ENCODE data around the gene CENPA.
"Not testable (repeated sequence)": the region's sequence is repeated elsewhere in the genome, so short reads cannot be mapped to it uniquely, and the experiment has no call there.

Gene CENPA

DNA sequence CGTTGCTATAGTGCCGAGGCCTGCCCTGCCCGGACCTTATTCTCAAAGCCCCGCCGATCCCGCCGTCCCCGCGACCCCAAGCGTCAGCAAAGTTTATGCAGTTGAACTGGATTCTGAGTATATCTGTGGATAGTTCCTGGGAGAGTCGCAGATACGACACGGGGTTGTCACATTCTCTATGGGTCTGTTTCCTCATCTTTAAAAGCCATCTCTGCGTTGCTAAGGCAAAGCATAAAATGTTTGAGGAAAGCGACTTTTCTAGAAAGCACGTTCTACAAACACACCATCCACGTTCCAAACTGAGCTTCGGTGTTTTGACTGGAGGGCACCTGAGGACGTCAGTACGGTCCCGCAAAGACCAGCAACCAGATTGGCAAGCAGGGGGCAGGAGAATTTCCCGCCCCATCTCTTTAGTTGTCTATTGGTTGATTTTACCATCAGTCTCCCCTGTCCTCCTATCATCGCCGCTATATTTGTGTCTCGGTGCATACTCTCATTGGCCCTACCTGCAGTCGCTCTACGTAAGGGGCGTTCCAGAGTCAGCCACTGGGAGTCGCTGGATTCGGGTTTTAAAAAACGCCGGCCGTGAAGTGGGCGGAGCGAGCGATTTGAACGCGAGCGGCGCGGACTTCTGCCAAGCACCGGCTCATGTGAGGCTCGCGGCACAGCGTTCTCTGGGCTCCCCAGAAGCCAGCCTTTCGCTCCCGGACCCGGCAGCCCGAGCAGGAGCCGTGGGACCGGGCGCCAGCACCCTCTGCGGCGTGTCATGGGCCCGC lies at the start of gene CENPA:
Gene CENPA, plus strand, starts transcription at position 626 of the 776 bp plus-strand sequence. Its CDS starts 141 bp downstream, at position 767.
- DNase-seq (ENCODE audit: low read depth): peak; percentile 99

DNA sequence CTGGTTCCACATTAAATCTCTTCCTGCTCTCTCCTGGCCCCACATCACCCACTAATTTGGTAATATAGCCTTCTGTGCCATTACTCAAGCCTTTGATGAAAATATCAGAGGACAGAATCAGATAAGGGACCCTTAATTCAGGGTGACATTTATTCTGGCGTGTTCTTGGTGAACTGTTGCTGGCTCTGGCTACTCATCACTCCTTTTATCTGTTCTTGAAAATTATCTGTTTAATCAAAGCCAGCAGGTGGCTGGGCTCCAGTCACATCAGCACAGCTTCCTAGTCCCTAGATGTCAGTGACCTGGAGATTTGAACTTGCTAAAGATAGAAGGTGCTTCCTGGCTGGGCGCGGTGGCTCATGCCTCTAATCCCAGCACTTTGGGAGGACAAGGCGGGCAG lies 48.6 kb upstream of the CENPA start:
- DNase-seq (ENCODE audit: low read depth): no peak

DNA sequence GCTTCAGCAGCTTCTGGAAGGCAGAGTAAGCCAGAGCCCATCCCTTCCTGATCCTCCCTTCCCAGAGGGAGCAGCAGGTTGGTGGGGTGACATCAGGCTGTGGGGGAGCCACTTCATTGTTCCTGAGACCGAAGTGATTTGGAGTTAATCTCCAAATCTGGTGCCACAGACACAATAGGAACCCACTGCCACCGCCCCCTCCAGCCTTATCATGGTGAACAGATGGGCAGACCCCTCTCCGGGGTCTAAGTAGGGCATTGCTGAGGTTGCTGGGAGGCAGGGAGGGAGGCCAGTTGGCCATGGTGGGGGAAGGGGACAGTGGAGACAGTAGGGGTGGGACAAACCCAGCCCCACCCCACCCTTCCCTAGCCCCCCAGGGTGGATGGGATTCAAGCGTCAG lies 47.4 kb upstream of the CENPA start:
- no peak for DNase-seq (ENCODE audit: low read depth)

DNA sequence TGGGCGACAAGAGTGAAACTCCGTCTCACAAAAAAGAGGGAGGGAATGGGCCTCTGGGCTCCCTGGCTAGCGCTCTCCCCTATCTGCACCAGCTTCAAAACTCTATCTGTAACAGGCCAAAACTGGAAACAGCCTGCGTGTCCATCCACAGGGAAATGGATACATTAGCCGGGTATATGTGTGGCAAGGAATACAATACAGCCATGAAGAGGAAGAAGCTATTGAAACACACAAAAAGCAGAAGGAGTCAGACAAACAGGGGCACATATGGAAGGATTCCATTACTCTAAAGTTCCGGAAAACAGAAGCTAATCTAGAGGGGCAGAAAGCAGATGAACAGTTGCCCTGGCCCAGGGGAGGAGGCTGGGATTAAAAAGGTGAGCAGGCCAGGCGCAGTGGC lies 46.3 kb upstream of the CENPA start:
- DNase-seq (ENCODE audit: low read depth): no peak

DNA sequence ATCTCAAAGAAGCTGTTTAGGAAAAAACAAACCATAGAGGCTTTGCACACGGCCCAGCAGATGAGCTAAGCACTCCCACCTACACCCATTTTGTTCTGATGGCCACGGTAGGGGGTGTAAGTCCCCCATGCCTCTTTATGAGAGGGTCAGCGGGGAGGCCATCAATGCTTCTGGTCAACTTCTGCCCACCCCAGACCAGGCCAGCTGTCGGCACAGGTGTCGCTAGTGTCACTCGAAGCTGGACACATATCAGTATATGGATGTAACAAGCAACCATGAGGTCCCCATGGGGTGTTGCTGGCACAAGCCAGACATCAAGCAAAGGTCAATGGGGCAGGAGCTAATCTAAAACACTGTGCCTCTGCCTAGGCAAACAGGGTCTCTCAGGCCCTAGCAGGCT lies 45.5 kb upstream of the CENPA start:
- no peak for DNase-seq (ENCODE audit: low read depth)

DNA sequence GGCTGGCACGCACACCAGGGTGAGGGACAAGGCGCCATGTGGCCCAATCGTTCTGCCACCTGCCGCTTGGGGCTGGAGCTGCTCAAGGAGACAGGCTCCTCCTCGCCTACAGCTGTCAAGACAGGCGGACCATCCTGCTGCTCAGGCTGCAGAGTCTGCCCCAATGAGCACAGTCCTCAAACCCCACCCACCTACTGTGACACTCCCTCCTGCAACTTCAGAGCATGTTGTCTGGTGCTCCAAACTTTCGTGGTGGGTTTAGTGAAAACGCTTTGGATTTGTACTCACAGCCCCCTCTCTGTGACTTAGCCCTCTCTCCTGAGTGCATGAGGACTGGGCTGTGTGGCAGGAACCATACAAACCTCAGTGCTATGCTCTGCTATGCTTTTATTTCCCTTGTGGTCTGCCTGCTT lies 45.0 kb upstream of the CENPA start:
- no peak for DNase-seq (ENCODE audit: low read depth)

DNA sequence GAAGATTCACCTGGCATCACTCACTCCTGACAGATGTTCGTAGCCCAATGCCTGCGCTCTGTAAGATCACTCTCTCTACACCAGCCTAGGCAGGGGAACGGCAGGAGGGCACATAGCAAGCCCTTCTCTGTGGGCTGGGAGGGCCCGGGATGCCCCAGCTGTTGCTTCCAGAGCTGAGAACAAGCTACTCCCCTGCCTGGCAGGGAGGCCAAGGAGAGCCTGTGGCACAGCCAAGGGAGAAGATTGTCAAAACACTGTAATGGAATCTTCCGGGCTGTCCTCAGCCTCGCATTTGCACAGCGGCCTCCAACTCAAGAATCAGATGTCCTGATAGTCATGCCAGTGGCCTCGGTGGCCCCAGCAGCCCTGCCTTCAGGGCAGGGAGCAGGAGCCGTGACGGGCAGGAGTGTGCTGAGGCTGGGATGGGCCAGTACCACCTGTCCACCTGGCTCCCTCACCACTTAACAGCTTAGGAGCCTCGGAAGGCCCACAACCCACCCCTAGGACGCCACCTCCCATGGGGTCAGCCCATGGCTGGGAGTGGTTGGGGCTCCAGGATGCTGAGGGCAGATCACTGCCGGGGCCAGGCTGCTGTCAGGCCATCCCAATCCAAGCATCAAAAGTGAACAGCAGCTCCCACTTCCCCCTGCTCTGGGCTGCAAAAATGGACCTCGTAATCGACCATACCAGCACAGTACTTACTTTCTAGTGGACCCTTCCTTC lies 43.6 kb upstream of the CENPA start:
- no peak for DNase-seq (ENCODE audit: low read depth)

DNA sequence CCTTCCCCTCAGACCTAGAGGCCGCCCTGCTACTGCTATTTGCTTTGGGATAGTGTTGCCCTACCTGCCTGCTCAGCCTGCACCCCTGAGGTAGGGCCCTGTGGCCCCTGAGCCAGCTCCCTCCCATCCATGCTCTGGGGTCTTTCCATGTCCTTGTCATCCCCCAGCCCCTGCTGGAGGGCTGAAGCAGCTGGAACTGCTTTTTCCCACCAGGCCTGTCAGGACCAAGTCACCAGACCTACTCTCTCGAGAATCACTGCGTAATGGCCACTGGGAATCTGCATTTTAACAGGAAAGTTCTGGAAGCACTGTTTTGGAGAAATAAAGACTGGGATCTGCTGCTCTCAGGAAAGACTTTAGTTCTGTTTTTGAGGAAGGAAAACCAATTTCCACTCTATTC lies 42.0 kb upstream of the CENPA start:
- no peak for DNase-seq (ENCODE audit: low read depth)

DNA sequence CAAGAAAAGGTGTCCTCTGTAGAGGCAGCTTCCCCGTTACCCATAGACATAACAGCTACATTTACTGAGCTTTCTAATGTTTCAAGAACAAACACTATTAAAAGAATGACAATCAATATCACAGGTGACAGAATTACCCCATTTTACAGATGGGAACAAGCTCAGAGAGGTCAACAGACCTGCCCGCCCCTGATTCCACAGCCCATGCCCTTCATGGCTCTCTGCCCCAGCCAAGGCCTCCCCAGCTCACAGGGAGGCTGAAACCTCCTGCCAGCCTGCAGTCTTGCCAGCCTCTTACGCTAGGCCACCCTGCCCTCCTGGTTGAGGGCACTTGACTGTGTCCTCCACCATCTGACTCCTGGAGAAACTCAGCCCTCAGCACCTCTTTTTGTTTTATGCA lies 40.9 kb upstream of the CENPA start:
- DNase-seq (ENCODE audit: low read depth): no peak

DNA sequence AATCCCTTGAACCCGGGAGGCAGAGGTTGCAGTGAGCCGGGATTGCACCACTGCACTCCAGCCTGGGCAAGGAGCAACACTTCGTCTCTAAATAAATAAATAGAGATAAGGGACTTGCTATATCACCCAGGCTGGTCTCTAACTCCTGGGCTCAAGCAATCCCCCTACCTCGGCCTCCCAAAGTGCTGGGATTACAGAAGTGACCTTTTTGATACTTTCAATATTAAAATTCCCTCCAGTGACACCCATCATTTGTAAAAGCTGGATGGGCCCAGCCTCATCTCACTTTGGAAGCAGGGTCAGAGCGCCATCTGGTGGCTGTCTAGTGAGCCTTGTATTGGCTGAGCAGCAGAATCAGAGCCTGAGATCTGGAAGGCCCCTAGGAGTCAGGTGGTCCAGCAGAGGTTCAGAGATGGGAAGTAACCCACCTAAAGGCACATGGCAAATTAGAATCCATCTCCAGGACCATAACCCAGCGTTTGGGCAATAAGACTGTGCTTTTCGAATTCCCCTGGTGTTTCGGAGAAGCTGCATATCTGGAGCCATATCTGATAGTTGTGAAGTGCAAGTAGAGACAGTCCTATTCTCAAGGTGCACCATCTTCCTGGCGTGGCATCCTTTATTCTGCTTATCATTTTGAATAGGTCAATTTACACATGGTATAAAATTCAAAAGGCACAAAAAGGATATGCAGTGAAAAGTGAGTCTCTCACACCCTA lies 40.1 kb upstream of the CENPA start:
- DNase-seq (ENCODE audit: low read depth): peak; percentile 78

DNA sequence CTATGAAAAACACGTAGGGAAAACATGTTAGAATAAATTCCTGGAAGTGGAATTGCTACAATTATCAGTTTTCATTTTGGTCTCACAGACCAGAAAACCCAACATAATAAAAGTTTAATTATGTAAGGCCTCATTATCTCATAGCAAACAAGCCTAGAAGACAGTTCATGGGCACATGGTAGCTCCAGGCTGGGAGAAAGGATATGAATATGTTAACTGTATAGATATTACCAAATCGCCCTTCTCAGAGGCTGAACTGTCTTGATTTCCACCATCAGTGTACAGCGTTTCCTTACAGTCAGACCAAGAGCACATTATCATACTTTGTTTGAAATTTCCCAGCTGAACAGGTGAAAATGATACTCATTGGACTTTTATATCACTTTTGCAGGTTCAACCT lies 38.9 kb upstream of the CENPA start:
- no peak for DNase-seq (ENCODE audit: low read depth)

DNA sequence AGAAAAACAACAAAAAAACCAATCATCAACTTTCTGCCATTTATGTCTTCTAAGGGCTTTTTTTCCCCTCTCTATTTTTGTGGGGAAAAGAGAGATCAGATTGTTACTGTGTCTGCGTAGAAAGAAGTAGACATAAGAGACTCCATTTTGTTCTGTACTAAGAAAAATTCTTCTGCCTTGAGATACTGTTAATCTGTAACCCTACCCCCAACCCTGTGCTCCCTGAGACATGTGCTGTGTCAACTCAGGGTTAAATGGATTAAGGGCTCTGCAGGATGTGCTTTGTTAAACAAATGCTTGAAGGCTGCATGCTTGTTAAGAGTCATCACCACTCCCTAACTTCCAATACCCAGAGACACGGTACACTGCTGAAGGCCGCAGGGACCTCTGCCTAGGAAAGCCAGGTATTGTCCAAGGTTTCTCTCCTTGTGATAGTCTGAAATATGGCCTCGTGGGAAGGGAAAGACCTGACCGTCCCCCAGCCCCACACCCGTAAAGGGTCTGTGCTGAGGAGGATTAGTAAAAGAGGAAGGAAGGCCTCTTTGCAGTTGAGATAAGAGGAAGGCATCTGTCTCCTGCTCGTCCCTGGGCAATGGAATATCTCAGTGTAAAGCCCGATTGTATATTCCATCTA lies 36.0 kb upstream of the CENPA start:
- peak; percentile 66 for DNase-seq (ENCODE audit: low read depth)

DNA sequence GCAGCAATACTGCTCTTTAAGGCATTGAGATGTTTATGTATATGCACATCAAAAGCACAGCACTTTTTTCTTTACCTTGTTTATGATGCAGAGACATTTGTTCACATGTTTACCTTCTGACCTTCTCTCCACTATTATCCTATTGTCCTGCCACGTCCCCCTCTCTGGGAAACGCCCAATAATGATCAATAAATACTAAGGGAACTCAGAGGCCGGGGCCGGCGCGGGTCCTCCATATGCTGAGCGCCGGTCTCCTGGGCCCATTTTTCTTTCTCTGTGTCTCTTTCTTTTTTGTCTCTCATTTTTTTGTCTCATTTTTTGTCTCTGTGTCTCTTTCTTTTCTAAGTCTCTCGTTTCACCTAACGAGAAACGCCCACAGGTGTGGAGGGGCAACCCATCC lies 35.4 kb upstream of the CENPA start:
- not testable (repeated sequence) for DNase-seq (ENCODE audit: low read depth)

DNA sequence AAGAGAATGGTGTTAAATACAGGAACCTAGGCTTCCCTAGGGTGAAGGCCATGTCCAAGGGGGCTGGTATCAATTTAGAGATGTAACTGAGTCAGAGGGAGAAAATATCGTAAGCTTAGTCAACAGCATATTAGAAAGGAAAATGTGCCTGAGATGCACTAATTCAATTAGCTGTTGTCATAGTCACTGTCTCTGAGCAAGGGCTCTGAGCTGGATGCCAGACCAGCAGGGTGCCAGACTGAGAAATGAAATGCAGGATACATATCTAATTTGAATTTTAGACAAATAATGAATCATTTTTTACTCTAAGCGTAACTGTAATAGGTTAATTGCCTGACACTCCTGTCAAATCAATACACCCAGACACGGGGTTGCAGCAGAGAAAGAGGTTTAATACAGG lies 33.2 kb upstream of the CENPA start:
- no peak for DNase-seq (ENCODE audit: low read depth)

DNA sequence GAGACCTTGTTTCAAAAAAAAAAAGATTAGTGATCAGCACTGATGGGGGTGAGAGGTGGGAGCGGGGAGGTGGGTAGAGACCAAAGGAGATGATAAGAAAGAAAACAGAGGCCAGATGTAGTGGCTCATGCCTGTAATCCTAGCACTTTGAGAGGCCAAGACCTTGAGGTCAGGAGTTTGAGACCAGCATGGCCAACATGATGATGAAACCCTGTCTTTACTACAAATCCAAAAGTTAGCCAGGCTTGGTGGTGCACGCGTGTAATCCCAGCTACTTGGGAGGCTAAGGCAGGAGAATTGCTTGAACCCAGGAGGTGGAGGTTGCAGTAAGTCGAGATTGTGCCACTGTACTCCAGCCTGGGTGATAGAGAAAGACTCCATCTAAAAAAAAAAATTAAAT lies 31.3 kb upstream of the CENPA start:
- DNase-seq (ENCODE audit: low read depth): no peak

DNA sequence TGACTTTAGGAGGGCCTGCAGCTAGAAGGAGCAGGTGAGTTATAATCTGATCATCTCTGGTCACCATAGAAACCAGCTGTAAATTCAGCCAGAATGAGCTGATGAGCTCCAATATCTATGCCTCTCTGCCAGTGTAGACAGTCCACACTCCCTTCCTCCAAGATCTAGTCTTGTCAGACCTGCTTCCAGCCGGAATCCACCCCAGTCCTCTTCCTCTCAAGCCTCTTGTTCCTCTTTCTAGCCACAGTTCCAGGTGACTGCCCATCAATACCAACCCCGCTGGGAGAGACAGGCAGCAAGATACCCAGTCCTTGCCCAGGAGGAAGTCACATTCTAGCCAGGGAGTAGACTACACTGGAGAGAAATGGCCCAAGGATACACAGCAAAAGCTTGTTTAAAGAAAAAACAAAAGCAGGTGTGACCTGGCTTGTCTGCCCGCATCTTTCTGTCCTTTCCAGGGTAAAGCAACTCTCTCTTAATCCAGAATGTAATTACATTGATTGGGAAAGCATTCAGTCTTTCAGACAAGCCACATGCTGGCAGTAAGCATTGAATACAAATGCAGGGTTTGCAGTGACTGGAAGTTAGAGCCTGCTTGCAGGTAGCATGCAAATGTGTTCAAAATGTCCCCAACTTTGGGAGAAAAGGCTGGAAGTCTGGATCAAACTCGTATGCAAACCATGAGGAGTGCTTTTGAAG lies 30.7 kb upstream of the CENPA start:
- DNase-seq (ENCODE audit: low read depth): no peak

DNA sequence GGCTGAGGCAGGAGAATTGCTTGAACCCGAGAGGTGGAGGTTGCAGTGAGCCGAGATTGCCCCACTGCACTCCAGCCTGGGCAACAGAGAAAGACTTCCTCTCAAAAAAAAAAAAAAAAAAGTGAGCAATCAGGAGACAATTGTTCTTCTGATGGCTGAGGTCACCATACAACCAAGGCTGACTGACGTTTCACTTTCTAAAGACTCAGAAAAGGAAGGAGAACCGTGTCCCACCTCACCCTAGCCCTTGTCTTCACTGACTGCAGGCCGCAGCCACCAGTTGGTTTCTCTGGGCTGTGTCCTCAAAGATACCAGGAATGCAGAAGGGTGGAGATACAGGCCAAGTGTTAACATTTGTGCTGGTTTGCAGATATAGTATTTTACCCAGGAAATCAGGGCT lies 29.5 kb upstream of the CENPA start:
- no peak for DNase-seq (ENCODE audit: low read depth)

DNA sequence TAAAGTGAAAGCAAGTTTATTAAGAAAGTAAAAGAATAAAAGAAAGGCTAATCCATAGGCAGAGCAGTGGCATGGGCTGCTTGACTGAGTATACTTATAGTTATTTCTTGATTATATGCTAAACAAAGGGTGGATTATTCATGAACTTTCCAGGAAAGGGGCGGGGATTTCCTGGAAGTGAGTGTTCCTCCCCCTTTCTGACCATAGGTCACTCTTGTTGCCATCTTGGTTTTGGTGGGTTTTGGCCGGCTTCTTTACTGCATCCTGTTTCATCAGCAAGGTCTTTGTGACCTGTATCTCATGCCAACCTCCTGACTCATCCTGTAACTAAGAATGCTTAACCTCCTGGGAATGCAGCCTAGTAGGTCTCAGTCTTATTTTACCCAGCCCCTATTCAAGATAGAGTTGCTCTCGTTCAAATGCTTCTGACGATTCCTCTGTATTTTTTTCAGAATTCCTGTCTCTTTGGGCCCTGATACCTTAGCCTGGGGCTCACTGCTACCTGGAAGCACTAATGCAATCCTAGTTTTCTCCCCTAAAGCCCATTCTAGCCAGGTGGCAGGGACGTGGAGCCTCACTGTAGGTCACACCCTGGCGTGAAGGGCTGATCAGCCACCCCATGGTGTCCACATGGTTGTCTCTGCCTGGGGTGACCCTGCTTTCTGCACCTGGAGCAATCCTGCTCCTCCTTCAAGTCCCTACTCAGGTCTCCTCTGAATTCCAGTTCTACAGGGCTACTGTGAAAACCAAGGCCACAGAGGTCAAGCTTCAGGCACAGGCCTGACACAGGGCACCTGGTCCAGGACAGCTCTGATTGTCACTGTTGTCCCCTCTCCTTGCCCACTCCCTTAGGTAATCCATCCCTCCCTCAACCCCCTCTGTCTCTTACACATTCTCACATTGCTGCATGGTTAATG lies 27.7 kb upstream of the CENPA start:
- peak; percentile 98 for DNase-seq (ENCODE audit: low read depth)

DNA sequence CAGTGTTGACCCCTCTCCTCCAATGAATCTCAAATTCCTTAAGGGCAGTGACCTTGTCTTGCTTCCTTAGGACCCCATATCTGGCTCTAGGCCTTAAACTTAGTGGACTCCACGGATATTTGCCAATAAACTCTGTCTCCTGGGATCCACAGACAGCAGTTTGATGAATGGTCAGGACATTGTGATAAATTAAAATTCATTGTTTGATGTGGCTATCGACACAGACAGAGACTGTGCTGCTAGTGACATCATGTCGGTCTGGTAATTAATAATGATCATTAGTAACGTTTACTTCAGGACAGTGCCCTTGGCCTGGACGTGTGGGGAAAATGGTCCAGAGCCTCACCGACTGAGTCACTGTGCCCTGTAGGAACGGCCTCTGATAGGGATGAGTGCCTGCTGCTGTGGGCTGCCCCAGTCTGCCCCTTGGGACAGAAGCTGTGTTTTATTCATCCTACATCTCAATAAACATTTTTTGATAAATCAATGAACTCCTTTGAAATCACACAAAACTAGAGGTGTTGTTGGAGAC lies 27.0 kb upstream of the CENPA start:
- peak; percentile 44 for DNase-seq (ENCODE audit: low read depth)

DNA sequence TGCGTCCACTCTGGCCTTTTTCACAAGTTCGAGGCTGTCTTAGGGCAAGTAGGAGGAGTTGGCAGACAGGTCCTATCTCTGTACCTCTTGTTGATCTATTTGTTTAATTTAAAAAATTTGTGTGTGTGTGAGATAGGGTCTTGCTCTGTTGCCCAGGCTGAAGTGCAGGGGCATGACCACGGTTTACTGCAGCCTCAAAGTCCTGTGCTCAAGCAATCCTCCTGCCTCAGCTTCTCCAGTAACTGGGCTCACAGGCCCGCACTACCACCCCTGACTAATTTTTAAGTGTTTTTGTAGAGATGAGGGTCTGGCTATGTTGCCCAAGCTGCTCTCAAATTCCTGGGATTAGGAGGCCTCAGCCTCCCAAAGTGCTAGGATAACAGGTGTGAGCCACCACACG lies 26.0 kb upstream of the CENPA start:
- DNase-seq (ENCODE audit: low read depth): no peak

DNA sequence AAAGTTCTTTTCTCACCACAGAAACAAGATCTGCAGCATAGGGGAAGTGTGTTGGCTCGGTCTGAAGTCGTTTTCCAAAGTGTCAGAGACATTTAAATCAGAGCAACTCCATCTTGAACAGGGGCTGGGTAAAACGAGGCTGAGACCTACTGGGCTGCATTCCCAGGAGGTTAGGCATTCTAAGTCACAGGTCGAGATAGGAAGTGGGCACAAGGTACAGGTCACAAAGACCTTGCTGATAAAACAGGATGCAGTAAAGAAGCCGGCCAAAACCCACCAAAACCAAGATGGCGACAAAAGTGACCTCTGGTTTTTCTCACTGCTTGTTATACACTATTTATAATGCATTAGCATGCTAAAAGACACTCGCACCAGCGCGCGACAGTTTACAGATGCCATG lies 24.9 kb upstream of the CENPA start:
- not testable (repeated sequence) for DNase-seq (ENCODE audit: low read depth)

All from ELR (cell line).